ENCODE results near the gene RDH8.
A peak's percentile ranks its signal among the peaks of the same experiment; 100 is the strongest.
"Not testable (repeated sequence)": the region's sequence is repeated elsewhere in the genome, so short reads cannot be mapped to it uniquely, and the experiment has no call there.

Gene RDH8

DNA sequence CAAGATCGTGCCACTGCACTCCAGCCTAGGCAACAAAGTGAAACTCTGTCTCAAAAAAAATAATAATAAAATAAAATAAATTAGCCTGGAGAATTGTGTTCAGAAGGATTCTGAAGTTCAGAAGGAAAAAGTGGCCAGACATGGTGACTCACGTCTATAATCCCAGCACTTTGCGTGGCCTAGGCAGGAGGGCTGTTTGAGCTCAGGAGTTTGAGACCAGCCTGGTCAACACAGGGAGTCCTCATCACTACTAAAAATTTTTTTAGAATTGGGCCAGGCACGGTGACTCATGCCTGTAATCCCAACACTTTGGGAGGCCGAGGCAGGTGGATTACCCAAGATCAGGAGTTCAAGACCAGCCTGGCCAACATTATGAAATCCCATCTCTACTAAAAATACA is 6.0 kb downstream of the RDH8 start:
- H3K4me3 ChIP-seq (replicated peaks in 1 of 2; ENCODE audit: low read depth in 2 of 2, low read length in 2 of 2): no peak overlapping the region
- TF ChIP-seq, protein P1, sequence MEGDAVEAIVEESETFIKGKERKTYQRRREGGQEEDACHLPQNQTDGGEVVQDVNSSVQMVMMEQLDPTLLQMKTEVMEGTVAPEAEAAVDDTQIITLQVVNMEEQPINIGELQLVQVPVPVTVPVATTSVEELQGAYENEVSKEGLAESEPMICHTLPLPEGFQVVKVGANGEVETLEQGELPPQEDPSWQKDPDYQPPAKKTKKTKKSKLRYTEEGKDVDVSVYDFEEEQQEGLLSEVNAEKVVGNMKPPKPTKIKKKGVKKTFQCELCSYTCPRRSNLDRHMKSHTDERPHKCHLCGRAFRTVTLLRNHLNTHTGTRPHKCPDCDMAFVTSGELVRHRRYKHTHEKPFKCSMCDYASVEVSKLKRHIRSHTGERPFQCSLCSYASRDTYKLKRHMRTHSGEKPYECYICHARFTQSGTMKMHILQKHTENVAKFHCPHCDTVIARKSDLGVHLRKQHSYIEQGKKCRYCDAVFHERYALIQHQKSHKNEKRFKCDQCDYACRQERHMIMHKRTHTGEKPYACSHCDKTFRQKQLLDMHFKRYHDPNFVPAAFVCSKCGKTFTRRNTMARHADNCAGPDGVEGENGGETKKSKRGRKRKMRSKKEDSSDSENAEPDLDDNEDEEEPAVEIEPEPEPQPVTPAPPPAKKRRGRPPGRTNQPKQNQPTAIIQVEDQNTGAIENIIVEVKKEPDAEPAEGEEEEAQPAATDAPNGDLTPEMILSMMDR (IDR thresholded peaks at IDR 0.05; ENCODE audit: low read depth, low read length): no peak
- DNase-seq (ENCODE audit: low read depth in 2 of 2): peak in 1 of 2 donors; percentile 32

DNA sequence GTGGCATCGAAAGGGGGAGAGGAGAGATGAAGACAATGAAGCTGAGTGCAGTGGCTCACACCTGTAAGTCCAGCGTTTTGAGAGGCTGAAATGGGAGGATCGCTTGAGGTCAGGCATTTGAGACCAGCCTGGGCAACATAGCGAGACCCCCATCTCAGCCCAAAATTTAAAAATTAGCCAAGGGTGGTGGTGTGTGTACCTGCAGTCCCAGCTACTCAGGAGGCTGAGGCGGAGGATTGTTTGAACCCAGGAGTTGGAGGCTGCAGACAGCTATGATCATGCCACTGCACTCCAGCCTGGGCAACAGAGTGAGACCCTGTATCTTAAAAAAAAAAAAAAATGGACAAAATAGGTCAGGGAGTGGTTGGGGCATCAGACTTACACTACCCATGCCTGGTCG is 7.6 kb downstream of the RDH8 start:
- no peak overlapping the region for H3K4me3 ChIP-seq (replicated peaks in 1 of 2; ENCODE audit: low read depth in 2 of 2, low read length in 2 of 2)
- DNase-seq (ENCODE audit: low read depth in 2 of 2): no peak
- TF ChIP-seq, protein P1 (IDR thresholded peaks at IDR 0.05; ENCODE audit: low read depth, low read length): no peak

DNA sequence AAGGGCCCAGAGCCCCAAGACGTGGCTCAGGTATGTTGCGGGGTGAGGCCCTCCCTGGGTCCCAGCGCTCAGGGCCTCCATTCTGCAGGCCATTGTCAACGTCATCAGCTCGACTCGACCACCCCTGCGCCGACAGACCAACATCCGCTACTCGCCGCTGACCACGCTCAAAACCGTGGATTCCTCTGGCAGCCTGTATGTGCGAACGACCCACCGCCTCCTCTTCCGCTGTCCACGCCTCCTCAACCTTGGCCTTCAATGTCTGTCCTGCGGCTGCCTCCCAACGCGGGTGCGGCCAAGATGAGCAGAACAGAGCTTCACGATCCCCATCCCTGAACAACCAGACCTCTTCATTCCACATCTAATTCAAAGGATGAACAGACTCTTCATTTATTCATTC is 8.2 kb downstream of the RDH8 start:
- no peak for DNase-seq (ENCODE audit: low read depth in 2 of 2)
- TF ChIP-seq, protein P1 (IDR thresholded peaks at IDR 0.05; ENCODE audit: low read depth, low read length): no peak
- H3K4me3 ChIP-seq (replicated peaks in 1 of 2; ENCODE audit: low read depth in 2 of 2, low read length in 2 of 2): no peak overlapping the region

DNA sequence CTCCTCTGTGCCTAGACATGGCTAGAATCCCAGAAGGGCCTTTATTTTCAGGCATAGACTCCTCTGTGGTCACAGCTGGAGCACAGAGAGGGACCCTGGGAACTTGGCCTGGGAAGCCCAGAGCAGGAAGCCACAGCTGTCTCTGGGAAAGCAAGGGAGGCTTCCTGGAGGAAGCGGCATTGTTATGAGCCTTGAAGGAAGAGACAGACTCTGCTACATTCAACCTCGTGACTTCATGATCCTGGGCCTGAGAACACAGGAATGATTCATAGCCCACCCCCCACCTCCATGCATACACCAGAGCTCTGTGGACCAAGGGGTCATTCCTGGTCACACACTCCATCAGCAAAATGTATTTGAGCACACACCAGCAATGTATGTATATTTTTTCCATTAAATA is 8.6 kb downstream of the RDH8 start:
- TF ChIP-seq, protein P1 (IDR thresholded peaks at IDR 0.05; ENCODE audit: low read depth, low read length): no peak
- H3K4me3 ChIP-seq (replicated peaks in 1 of 2; ENCODE audit: low read depth in 2 of 2, low read length in 2 of 2): no peak overlapping the region
- DNase-seq (ENCODE audit: low read depth in 2 of 2): no peak

DNA sequence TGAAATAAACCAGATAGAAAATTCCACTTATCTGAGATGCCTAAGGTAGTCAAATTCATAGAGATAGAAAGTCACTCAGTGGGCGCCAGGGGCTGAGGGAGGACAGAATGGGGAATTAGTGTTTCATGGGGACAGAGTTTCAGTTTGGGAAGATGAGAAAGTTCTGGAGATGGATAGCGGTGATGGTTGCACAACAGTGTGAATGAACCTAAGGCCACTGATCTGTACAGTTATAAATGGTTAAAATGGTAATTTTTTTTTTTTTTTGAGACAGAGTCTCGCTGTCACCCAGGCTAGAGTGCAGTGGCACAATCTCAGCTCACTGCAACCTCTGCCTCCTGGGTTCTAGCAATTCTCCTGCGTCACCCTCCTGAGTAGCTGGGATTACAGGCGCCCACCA is 9.8 kb downstream of the RDH8 start:
- not testable (repeated sequence) for DNase-seq (ENCODE audit: low read depth in 2 of 2)

DNA sequence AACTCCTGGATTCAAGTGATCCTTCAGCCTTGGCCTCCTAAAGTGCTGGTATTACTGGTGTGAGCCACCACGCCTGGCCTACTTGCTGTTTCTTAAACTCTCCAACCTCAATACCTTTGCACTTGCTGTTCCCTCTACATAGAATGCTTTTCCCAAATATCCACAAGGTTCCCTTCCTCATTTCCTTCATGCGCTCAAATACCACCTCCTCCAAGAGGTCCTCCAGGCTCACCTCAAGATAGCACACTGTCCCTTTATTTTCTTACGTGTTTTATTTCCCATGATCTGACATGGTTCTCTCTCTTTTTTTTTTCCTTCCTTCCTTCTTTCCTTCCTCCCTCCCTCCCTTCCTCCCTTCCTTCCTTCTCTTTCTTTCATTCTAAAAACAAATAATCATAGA is 13.5 kb downstream of the RDH8 start:
- TF ChIP-seq, protein P1 (IDR thresholded peaks at IDR 0.05; ENCODE audit: low read depth, low read length): no peak
- no peak for DNase-seq (ENCODE audit: low read depth in 2 of 2)
- H3K4me3 ChIP-seq (replicated peaks in 1 of 2; ENCODE audit: low read depth in 2 of 2, low read length in 2 of 2): no peak overlapping the region

More for the DNA sequence above, 9.8 kb downstream of the RDH8 start:
- H3K4me3 ChIP-seq (replicated peaks in 1 of 2; ENCODE audit: low read depth in 2 of 2, low read length in 2 of 2): not testable (repeated sequence)

DNA sequence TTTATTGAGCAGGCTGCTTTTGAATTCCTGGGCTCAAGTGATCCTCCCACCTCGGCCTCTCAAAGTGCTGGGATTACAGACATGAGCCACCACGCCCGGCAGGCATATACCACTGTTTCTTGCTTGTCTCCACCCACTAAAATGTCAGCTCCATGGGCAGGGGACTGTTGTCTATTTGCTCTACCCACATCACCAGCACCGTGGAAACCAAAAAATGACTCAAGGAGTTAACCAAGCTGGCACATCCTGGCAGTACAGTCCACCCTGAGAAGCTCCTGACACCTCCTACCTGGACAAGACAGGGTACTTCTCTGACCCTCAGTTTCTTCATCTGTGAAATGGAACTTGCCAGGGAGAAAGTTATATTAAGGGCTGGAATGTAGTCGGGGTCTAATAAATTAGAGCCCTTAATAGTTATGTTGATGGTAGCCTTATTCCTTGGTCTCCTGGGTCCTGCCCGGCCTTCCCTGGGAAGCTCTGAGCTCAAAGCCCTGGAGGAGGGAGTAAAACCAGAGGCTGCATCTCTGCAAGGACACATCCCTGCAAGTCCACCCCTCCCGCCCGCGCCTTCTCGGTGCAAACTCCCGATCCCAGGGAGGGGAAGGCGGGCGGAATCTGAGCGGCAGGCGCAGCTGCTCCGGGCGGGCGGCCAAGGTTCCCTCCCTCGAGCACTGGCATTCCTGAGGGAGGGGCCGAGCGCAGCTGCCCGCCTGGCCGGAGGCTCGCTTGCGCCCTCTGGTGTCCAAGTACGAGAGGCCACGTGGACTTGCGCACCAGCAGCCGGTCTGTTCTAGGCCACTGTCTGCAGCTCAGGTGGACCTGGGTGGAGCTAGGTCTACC is 14.1 kb downstream of the RDH8 start:
- peak; percentile 95 to 97 for DNase-seq (ENCODE audit: low read depth in 2 of 2)
- no peak overlapping the region for H3K4me3 ChIP-seq (replicated peaks in 1 of 2; ENCODE audit: low read depth in 2 of 2, low read length in 2 of 2)
- TF ChIP-seq, protein P1 (IDR thresholded peaks at IDR 0.05; ENCODE audit: low read depth, low read length): peak; percentile 92
